Adipocyte (in vitro differentiated cells): ENCODE measurements around the gene GDF9.

Experiments
- DNase-seq: peaks from one replicate; pipeline ENCODE4 v3.0.0-alpha.2; 2015; ENCODE audit warnings: low read depth
- H3K27me3 ChIP-seq: replicated peaks from 2 replicates; pipeline ENCODE4 v1.7.0; 2013; ENCODE audit warnings: mild to moderate bottlenecking, low read length, moderate library complexity; ENCODE audit not compliant: control insufficient read depth, insufficient read depth
- H3K36me3 ChIP-seq: 2 replicates; pipeline ENCODE4 v1.7.0; 2013; ENCODE audit warnings: low read length, mild to moderate bottlenecking, moderate library complexity; ENCODE audit not compliant: control insufficient read depth, insufficient read depth, severe bottlenecking
- H3K4me1 ChIP-seq: 2 replicates; pipeline ENCODE4 v1.7.0; 2013; ENCODE audit warnings: mild to moderate bottlenecking, low read length, moderate library complexity; ENCODE audit not compliant: control insufficient read depth, insufficient read depth
- H3K4me3 ChIP-seq: 2 replicates; pipeline ENCODE4 v1.7.0; 2013; ENCODE audit warnings: mild to moderate bottlenecking, low read length, moderate library complexity
- H3K9ac ChIP-seq: 2 replicates; pipeline ENCODE4 v1.7.0; 2013; ENCODE audit warnings: mild to moderate bottlenecking, low read length, moderate library complexity
- H3K9me3 ChIP-seq: 2 replicates; pipeline ENCODE4 v1.7.0; 2013; ENCODE audit warnings: mild to moderate bottlenecking, low read length, moderate library complexity; ENCODE audit not compliant: control insufficient read depth

Gene GDF9

DNA sequence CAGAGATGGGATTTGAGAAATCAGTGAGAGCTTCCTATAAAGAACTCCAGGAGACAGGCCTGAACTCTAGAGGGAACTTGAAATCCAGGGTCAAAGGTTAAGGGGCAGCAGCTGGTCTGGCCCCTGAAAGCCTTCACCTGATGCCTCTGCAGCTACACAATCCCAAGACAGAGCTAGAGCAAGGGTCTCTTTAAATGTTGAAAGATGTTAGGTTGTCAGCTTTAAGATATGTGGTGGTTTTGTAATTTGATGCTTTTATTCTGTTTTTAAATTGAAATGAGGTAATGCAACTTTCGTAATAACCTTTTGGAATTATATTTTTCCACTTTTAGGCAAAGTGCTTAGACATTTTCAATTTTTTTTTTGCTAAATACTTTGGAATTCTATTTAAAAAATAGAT lies 50.8 kb downstream of the GDF9 start:
- peaks cover 14% of the 10 kb centered on the region for H3K4me1 ChIP-seq
- no peaks in the 10 kb centered on the region for H3K36me3 ChIP-seq
- no peak overlapping the region for H3K9ac ChIP-seq
- H3K9me3 ChIP-seq = no peaks in the 10 kb centered on the region
- no peak overlapping the region for H3K4me3 ChIP-seq
- DNase-seq = peak; percentile 84
- H3K27me3 ChIP-seq = peaks cover 20% of the 10 kb centered on the region

DNA sequence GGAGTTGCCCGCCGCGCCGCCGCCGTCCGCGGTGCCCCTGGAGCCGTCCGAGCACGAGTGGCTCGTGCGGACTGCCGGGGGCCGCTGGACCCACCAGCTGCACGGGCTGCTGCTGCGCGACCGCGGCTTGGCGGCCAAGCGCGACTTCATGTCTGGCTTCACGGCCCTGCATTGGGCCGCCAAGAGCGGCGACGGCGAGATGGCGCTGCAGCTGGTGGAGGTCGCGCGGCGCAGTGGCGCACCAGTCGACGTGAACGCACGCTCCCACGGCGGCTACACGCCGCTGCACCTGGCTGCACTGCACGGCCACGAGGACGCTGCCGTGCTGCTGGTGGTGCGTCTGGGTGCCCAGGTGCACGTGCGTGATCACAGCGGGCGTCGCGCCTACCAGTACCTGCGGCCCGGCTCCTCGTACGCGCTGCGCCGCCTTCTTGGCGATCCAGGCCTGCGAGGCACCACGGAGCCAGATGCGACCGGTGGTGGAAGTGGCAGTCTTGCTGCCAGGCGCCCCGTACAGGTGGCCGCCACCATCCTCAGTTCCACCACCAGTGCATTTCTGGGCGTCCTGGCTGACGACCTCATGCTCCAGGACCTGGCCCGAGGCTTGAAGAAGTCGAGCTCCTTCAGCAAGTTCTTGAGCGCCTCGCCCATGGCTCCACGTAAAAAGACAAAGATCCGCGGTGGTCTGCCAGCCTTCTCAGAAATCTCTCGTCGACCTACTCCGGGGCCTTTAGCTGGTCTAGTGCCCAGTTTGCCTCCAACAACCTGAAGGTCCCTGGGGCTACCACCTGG lies 51.6 kb downstream of the GDF9 start:
- peak overlapping the region; percentile 27 for H3K4me3 ChIP-seq
- H3K36me3 ChIP-seq = no peaks in the 10 kb centered on the region
- no peaks in the 10 kb centered on the region for H3K9me3 ChIP-seq
- DNase-seq = no peak
- H3K9ac ChIP-seq = no peak overlapping the region
- peaks cover 20% of the 10 kb centered on the region for H3K27me3 ChIP-seq
- H3K4me1 ChIP-seq = peaks cover 14% of the 10 kb centered on the region

DNA sequence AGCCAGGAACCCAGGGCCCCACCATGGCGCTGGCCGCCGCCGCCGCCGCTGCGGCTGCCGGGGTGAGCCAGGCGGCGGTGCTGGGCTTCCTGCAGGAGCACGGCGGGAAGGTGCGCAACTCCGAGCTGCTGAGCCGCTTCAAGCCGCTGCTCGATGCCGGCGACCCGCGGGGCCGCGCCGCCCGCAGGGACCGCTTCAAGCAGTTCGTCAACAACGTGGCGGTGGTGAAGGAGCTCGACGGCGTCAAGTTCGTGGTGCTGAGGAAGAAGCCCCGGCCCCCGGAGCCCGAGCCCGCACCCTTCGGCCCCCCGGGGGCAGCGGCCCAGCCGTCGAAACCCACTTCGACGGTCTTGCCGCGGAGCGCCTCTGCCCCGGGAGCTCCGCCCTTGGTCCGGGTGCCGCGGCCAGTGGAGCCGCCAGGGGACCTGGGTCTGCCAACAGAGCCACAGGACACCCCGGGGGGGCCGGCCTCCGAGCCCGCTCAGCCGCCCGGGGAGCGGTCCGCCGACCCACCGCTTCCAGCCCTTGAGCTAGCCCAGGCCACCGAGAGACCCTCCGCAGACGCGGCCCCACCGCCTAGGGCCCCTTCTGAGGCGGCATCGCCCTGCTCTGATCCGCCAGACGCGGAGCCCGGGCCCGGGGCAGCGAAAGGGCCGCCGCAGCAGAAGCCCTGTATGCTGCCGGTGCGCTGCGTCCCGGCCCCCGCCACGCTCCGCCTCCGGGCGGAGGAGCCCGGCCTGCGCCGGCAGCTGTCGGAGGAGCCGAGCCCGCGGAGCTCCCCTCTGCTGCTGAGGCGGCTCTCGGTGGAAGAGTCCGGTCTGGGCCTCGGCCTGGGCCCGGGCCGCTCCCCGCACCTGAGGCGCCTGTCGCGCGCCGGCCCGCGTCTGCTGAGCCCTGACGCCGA lies 52.4 kb downstream of the GDF9 start:
- H3K36me3 ChIP-seq = no peaks in the 10 kb centered on the region
- peak; percentile 45 for DNase-seq
- peaks cover 20% of the 10 kb centered on the region for H3K27me3 ChIP-seq
- no peaks in the 10 kb centered on the region for H3K9me3 ChIP-seq
- peaks cover 14% of the 10 kb centered on the region for H3K4me1 ChIP-seq
- peak overlapping the region; percentile 27 for H3K4me3 ChIP-seq
- no peak overlapping the region for H3K9ac ChIP-seq

DNA sequence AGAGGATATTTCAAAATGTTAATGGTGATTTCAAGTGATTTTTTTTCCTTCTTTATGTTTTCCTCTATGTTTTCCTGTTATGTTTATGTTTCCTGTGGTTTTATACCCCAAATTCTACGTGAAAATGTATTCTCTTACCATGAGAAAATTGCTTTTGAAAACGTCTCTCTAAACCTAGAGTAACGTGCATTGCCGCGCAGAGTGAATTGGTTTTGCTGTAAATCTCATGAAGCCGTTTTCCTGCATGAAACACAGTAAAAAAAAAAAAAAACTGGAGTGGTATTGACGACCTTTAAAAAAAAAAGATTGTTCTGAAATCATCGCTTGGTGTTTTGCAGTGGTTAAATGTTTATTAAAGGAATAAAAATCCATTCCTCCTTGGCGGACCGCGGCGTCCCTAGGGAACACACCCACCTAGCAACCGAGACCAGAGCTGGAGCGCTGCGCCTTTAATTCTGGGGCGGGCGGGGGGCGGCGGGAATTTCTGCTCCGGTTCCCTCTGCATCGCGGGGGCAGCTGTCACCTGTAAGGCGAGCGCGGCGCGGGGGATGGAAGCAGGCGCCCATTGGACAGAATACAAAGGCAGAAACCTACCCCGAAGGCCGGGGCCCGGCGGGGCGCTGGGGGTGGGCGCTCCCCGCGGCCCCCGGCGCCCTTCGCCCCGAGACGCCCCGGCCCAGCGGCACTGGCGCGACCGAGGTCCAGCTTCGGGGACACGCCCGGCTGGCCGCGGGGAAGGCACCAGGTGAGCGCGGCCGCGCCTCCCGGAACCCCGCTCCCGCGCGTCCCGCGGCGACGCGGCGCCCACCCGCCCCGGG lies 53.3 kb downstream of the GDF9 start, which contains the start of gene SOWAHA:
TSS of gene SOWAHA (plus strand) at position 522 of the 818 bp plus-strand sequence. CDS start 320 bp downstream, outside the sequence.
- Histone ChIP-seq H3K4me3 (peak within 1 kb of the TSS; percentile 27), H3K27me3 (peaks cover 20% of the 10 kb centered on the region)

DNA sequence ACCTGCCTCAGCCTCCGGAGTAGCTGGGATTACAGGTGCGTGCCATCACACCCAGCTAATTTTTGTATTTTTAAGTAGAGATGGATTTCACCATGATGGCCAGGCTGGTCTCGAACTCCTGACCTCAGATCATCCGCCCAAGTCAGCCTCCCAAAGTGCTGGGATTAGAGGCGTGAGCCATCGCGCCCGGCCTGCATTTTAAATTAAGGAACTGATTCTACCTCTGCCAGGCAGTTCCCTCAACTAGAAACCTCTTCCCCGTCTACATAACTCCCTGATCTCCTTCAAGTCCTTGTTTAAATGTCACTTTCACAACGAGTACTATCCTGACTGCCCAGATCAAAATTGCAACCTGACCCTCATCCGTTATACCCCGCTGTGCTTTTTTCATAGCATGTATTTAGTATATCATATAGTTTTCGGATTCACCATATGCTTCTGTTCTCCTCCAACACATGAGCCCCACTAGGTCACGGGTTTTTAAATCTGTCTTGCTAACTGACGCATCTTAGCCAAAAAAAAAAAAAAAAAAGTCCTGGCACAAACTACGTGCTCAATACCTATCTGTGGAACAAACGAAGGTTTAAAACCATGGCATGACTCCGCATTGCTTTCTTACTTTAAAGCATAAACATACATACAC lies 54.0 kb downstream of the GDF9 start:
- DNase-seq = no peak
- Histone ChIP-seq H3K9ac (no peak overlapping the region), H3K4me3 (no peak overlapping the region), H3K36me3 (no peaks in the 10 kb centered on the region), H3K9me3 (no peaks in the 10 kb centered on the region), H3K27me3 (peaks cover 20% of the 10 kb centered on the region), H3K4me1 (peaks cover 14% of the 10 kb centered on the region)

More for the DNA sequence above, 53.3 kb downstream of the GDF9 start, which contains the start of gene SOWAHA:
- Histone ChIP-seq H3K9ac (no peak within 1 kb of the TSS), H3K36me3 (no peaks in the 10 kb centered on the region), H3K9me3 (no peaks in the 10 kb centered on the region), H3K4me1 (peaks cover 14% of the 10 kb centered on the region)
- peak; percentile 30 for DNase-seq
